ENCODE results near the gene ORAI3. TPM values are rescaled to one million over a fixed set of nuclear protein-coding genes. Genes with fewer than 3 reads are reported as not detected.

The ORAI3 gene
- polyA plus RNA-seq, 5 donors, result 16.0 to 21.9 (median 19.8) TPM

DNA sequence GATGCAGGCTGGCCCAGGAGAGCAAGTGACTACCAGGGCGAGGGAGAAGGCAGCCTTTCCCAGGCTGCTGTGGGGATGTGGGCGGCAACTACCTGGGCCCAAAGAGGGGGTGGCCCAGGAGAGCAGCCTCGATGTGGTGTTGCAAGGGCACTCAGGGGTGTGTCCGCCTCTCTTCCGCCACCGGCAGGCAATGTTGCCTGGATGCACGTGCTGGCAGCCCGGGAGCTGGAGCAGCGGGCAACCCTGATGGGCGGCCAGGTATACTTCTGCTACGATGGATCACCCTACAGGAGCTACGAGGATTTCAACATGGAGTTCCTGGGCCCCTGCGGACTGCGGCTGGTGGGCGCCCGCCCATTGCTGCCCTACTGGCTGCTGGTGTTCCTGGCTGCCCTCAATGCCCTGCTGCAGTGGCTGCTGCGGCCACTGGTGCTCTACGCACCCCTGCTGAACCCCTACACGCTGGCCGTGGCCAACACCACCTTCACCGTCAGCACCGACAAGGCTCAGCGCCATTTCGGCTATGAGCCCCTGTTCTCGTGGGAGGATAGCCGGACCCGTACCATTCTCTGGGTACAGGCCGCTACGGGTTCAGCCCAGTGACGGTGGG lies 38.8 kb downstream of the ORAI3 start:
- DNase-seq, result no peak

- DNase-seq, result no peak
Measured at GRCh38 chr16:30989469-30990047, 40.7 kb downstream of the ORAI3 start.

- no peak for DNase-seq
Measured at GRCh38 chr16:30990105-30990504, 41.2 kb downstream of the ORAI3 start.

- no peak for DNase-seq
Measured at GRCh38 chr16:30991052-30991451, 42.2 kb downstream of the ORAI3 start.

DNA sequence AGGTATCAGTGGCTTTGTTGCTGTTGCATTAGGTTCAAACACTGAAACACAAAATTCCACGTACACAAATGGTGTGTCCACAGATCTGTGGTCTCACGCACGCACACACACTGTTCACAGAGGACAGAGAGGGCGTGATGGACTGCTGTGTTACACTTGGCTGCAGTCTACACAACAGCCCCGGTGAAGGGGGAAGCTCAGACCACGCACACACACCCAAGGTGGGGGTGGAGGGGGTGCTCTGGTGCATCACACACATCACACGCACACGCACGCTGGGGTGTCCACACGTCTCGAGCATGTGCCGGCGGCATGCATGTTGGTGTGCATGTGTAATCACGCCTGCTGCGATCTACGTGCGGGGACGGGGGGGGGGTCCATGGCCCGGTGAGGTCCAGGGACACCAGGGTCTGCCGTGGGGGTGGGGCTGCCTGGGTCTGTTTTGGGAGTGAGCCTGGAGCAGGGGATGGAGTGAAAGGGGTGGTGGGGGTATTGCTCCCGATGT lies 43.5 kb downstream of the ORAI3 start:
- no peak for DNase-seq

- DNase-seq, result no peak
Measured at GRCh38 chr16:30992931-30993816, 44.3 kb downstream of the ORAI3 start.

DNA sequence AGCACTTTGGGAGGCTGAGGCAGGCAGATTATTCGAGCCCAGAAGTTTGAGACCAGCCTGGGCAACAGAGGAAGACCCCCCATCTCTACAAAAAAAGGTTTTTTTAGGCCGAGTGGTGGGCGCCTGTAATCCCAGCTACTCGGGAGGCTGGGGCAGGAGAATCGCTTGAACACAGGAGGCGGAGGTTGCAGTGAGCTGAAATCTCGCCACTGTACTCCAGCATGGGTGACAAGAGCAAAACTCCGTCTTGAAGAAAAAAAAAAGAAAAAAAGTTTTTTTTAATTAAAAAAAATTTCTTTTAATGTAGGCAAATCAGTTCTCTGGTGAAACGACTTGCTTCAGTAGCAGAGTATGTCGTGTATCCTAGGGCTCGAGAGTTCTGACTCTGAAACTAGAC lies 47.1 kb downstream of the ORAI3 start:
- DNase-seq, result no peak

- DNase-seq, result no peak
Measured at GRCh38 chr16:30996324-30996984, 47.6 kb downstream of the ORAI3 start.

- no peak for DNase-seq
Measured at GRCh38 chr16:30996985-30997724, 48.3 kb downstream of the ORAI3 start.

- DNase-seq, result no peak
Measured at GRCh38 chr16:30997725-30998711, 49.1 kb downstream of the ORAI3 start.

DNA sequence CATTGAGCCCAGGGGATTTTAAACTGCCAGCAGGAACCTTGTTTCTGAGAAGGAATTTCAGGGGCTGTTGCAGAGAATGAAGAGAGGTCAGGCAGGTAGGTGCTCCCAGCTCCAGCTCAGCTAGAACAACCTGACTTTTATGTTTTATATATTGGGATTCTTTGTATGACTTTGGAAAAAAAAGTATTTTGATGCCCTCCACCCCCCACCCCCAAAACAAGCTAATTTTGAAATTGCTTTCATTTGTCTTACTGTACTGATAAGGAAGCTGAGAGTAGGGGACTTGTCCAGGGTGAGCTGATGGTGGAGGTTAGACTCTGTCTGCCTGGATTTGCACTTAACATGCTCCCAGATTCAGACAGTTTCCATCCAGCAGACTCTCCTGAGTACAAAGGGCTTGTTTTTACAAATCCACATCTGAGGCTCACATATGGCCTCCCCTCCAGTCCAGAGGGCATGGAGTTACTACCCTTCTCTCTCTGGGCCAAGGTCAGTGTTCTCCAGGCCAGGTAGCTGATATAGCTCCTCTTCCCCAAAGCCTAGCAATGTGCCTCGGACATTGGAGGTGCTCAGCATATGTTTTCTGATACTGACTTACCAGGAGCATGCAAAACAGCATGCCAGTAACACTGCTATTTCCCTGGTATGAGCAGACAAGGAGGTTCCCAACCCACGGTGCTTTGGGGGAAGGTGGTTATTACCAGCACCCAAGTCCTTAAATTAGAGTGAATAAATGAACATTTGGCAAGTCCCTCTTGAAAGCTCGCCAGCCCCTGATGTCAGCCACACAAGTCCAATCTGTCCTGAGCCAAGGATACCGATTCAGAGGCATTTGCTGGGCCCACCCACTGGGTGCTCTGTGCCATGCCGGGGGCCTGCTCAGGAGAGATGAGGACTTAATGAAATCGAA lies 50.2 kb downstream of the ORAI3 start:
- DNase-seq, result no peak

- DNase-seq, result no peak
Measured at GRCh38 chr16:31000671-31001382, 52.0 kb downstream of the ORAI3 start.

DNA sequence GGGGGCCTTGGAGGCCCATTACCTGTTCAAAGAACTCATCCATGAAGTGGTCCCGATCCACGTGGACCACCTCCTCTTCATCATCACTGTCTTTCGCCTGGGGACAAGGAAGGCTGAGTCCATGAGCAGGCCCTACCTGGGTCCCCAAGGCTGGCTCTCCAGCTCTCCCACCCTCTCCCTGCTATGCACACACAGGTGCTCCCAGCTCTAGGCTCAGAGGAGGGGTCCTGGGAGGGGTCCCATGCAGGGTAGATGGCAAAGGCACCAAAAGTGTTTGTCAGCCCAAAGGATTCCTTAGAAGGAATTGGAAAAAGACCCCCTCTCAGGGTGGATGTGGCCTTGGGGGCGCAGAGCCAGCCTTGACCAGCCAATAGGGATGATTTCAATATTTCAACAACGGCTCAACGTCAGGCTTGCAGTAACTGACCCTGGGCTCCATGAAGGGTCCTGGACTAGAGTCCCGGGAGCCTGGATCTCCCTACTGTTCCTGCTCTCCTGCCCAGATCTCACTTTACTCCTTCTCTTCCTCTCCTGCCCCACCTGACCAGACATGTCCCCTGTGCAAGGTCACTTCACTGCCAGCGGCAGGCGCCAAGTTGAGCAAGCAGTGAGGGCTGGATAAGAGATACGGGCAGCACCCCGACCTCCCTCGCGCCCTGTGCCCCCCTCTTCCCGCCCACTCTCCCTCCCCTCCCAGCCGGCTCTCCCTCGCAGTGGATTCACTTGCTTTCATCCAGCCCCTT lies 52.8 kb downstream of the ORAI3 start:
- no peak for DNase-seq

GRCh38 chr16:31002250-31002700 lies 53.4 kb downstream of the ORAI3 start:
- no peak for DNase-seq

DNA sequence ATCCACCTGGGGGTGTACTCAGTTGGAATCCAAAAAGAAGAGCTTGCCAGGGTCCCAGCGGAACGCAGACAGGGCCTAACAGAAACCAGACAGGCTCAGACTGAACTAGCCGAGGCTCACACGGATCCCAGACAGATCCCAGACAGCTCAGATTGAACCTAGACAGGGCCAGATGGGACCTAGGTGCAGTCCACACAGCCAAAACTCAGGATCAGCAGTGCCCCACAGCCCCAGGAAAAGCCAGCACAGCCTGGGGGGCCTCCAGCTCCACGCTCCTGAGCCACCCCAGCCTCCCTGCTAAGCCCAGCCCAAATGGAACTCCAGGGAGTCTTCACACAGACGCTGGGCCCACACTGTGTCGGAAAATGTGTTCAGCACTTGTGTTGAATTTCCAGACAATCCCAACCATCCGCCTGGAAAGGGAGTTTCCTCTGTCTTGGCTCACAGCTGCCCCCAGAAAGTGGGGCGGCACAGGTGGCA lies 54.0 kb downstream of the ORAI3 start:
- DNase-seq, result no peak

GRCh38 chr16:31003744-31004143 lies 54.9 kb downstream of the ORAI3 start:
- DNase-seq, result no peak

Data from right lung (tissue), 5 donors.